Body of pancreas (tissue), 4 donors: Measurements from ENCODE around the gene AGRP. TPM values are rescaled to one million over a fixed set of nuclear protein-coding genes. Genes with fewer than 3 reads are reported as not detected.
A peak's percentile ranks its signal among the peaks of the same experiment; 100 is the strongest.
"Not testable (repeated sequence)": the region's sequence is repeated elsewhere in the genome, so short reads cannot be mapped to it uniquely, and the experiment has no call there.

ENCODE experiments used
- ATAC-seq: fragments of 150-250 bp; one replicate; pipeline ENCODE4 v1.9.1; 2016
- DNase-seq, 4 donors: peaks; one replicate each; pipeline ENCODE4 v3.0.0-alpha.2; 2019
- H3K27ac ChIP-seq, 4 donors: fragments of 200-600 bp; sonication (generic); 1 replicate in 3 of 4; 2 replicates in 1 of 4; pipeline versions ENCODE4 v1.5.1 to v1.6.1; 2016 to 2019; ENCODE audit warnings: mild to moderate bottlenecking in 1 of 4, mixed read lengths in 1 of 4, moderate library complexity in 1 of 4
- H3K27me3 ChIP-seq, 2 donors: fragments of 200-600 bp; sonication (generic); one replicate each; pipeline ENCODE4 v1.6.0; 2016; ENCODE audit warnings: mild to moderate bottlenecking in 1 of 2
- H3K36me3 ChIP-seq, 2 donors: fragments of 200-600 bp; sonication (generic); replicated peaks in 1 of 2; 2 replicates each; pipeline ENCODE4 v1.5.1; 2016; ENCODE audit warnings: low read depth in 2 of 2; ENCODE audit not compliant: insufficient read depth in 1 of 2
- H3K4me1 ChIP-seq: fragments of 200-600 bp; sonication (generic); one replicate; pipeline ENCODE4 v1.6.0; 2016
- H3K4me3 ChIP-seq, 2 donors: fragments of 200-600 bp; sonication (generic); 1 replicate in 1 of 2; 2 replicates in 1 of 2; pipeline ENCODE4 v1.5.1; 2016 to 2019
- H3K9me3 ChIP-seq, 3 donors: fragments of 200-600 bp; sonication (generic); 1 replicate in 2 of 3; 2 replicates in 1 of 3; pipeline ENCODE4 v1.5.1; 2016
- CTCF ChIP-seq, 7 experiments: fragments of 450-650 bp in 4 of 7; fragments of 200-600 bp in 3 of 7; sonication (generic) in 3 of 7; IDR thresholded peaks; one replicate each; pipeline ENCODE4 v1.5.1; 2016 to 2019; ENCODE audit warnings: antibody characterized with exemption in 7 of 7
- POLR2A ChIP-seq, 3 donors: fragments of 450-650 bp; IDR thresholded peaks; one replicate each; pipeline ENCODE4 v1.6.1; 2016; ENCODE audit warnings: antibody characterized with exemption in 3 of 3, mild to moderate bottlenecking in 2 of 3
- WGBS, 2 donors: methylation state at CpG; one replicate each; pipeline ENCODE4 v1.1.5; 2017; 5-methylcytosine and 5-hydroxymethylcytosine counted together
- intact Hi-C: fragments of 100-400 bp; cut with DNase I; formaldehyde crosslinking; loops from one replicate; pipeline ENCODE4 v1.15.1; 2023
- total RNA-seq, 2 donors: library from RNA; depleted of rRNA; stranded (reverse); fragments of >200 nt; gene quantifications; one replicate each; pipeline ENCODE4 v1.1.0, GENCODE V29; 2016

AGRP gene
- total RNA-seq, 2 donors from 2014 or later, result not detected

GRCh38 chr16:67517155-67517445 lies 33.8 kb upstream of the AGRP start:
- intact Hi-C loops, result no loop called here
- H3K27me3 ChIP-seq, result no peaks in the 10 kb centered on the region
- no peak for DNase-seq
- no peaks in the 10 kb centered on the region for H3K9me3 ChIP-seq
- no peaks in the 10 kb centered on the region for H3K36me3 ChIP-seq
- WGBS, 2 donors, result 67 to 92% methylated on average over 3 of the region's 3 CpGs
- no peak for TF ChIP-seq CTCF (IDR thresholded peaks at IDR 0.05)
- TF ChIP-seq POLR2A (IDR thresholded peaks at IDR 0.05), result no peak
- H3K4me1 ChIP-seq, result peaks cover 16% of the 10 kb centered on the region
- H3K4me3 ChIP-seq, result no peak overlapping the region
- ATAC-seq, result no peak
- H3K27ac ChIP-seq, result no peak overlapping the region

- 82 to 86% methylated on average over 12 of the region's 12 CpGs for WGBS, 2 donors
- no peak overlapping the region for H3K27ac ChIP-seq
- no peaks in the 10 kb centered on the region for H3K36me3 ChIP-seq
- TF ChIP-seq POLR2A (IDR thresholded peaks at IDR 0.05) (no peak), CTCF (IDR thresholded peaks at IDR 0.05) (no peak)
- H3K27me3 ChIP-seq, result no peaks in the 10 kb centered on the region
- H3K4me1 ChIP-seq, result peaks cover 11% of the 10 kb centered on the region
- intact Hi-C loops, result no loop called here
- ATAC-seq (no peak), DNase-seq (no peak)
- H3K4me3 ChIP-seq, result no peak overlapping the region
- H3K9me3 ChIP-seq, result no peaks in the 10 kb centered on the region
Observed at GRCh38 chr16:67516296-67517154, 33.2 kb upstream of the AGRP start.

GRCh38 chr16:67514382-67514828 lies 31.1 kb upstream of the AGRP start:
- Histone ChIP-seq H3K27me3 (no peaks in the 10 kb centered on the region), H3K4me1 (peaks cover 6% of the 10 kb centered on the region), H3K4me3 (no peak overlapping the region), H3K27ac (no peak overlapping the region), H3K36me3 (no peaks in the 10 kb centered on the region), H3K9me3 (no peaks in the 10 kb centered on the region)
- peak; percentile 85 to 94 (median 90) for DNase-seq
- WGBS, 2 donors, result 4 to 5% methylated on average over 8 of the region's 8 CpGs
- peak; percentile 32 to 78 (median 75) for TF ChIP-seq CTCF (IDR thresholded peaks at IDR 0.05)
- no peak for TF ChIP-seq POLR2A (IDR thresholded peaks at IDR 0.05)
- peak; percentile 81 for ATAC-seq
- intact Hi-C loops, result no loop called here

- H3K27me3 ChIP-seq, DNase-seq, H3K4me3 ChIP-seq, H3K36me3 ChIP-seq, H3K27ac ChIP-seq, intact Hi-C loops, H3K4me1 ChIP-seq, ATAC-seq, H3K9me3 ChIP-seq: not testable (repeated sequence)
- 76 to 93% methylated on average over 1 of the region's 1 CpG for WGBS, 2 donors
Observed at GRCh38 chr16:67513892-67514291, 30.5 kb upstream of the AGRP start.

- Histone ChIP-seq H3K4me1 (no peaks in the 10 kb centered on the region), H3K36me3 (no peaks in the 10 kb centered on the region), H3K27ac (no peak overlapping the region), H3K27me3 (no peaks in the 10 kb centered on the region), H3K4me3 (no peak overlapping the region), H3K9me3 (no peaks in the 10 kb centered on the region)
- 80 to 81% methylated on average over 3 to 4 of the region's 4 CpGs for WGBS, 2 donors
- intact Hi-C loops, result no loop called here
- ATAC-seq (no peak), DNase-seq (no peak)
- TF ChIP-seq POLR2A (IDR thresholded peaks at IDR 0.05), result no peak
- TF ChIP-seq CTCF (IDR thresholded peaks at IDR 0.05), result no peak
Observed at GRCh38 chr16:67509016-67509415, 25.7 kb upstream of the AGRP start.
